Dermis microvascular lymphatic vessel endothelial cell (primary cell): ENCODE data around the gene CMTM2. TPM values are rescaled to one million over a fixed set of nuclear protein-coding genes. Genes with fewer than 3 reads are reported as not detected.
"Not testable (repeated sequence)": the region's sequence is repeated elsewhere in the genome, so short reads cannot be mapped to it uniquely, and the experiment has no call there.

ENCODE experiments used
- DNase-seq, 2 donors: peaks; one replicate each; pipeline versions ENCODE4 v3.0.0 to v3.0.0-alpha.2; 2010; ENCODE audit warnings: low read depth in 2 of 2
- total RNA-seq: library from RNA; depleted of rRNA; stranded (reverse); fragments of >200 nt; gene quantifications from 2 replicates; pipeline ENCODE4 v1.2.1, GENCODE V29; 2014

Gene CMTM2
- total RNA-seq, 1 donor from 2014 or later, result not detected

GRCh38 chr16:66630561-66631260 lies 51.4 kb downstream of the CMTM2 start:
- DNase-seq, result not testable (repeated sequence)

DNA sequence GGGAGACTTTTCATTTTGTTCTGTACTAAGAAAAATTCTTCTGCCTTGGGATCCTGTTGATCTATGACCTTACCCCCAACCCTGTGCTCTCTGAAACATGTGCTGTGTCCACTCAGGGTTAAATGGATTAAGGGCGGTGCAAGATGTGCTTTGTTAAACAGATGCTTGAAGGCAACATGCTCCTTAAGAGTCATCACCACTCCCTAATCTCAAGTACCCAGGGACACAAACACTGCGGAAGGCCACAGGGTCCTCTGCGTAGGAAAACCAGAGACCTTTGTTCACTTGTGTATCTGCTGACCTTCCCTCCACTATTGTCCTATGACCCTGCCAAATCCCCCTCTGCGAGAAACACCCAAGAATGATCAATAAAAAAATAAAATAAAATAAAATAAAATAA lies 52.3 kb downstream of the CMTM2 start:
- DNase-seq, result not testable (repeated sequence)

DNA sequence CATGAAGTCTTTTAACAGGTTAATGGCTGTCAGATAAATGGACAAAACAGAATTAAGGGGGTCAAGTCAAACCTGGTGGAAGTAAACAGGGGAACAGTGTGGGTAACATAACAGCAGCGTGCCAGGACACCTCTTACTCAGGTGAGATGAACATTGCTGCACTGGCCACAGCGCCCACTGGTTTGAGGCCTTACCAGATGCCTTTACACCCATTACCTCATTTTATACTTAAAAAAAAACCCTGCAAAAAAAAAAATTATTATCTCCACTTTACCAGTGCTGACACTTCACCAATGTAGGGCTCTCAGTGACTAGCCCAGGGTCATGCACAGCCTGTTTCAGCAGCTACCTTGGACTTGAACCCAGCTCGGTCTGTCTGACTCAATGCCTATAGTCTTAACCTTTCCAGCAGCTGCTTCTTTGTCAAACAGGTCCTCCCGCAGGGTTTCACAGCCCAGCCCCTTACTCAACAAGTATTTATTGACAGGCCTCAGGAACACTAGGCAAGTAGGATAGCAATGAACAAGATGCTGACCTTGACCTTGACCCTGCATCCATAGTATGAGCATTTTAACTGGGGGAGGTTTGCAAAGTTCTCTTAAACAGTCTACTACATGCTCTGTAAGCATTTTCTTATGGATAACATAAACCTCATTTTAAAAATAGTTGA lies 55.4 kb downstream of the CMTM2 start:
- no peak for DNase-seq

- no peak for DNase-seq
Measured at GRCh38 chr16:66635406-66635805, 56.1 kb downstream of the CMTM2 start.

DNA sequence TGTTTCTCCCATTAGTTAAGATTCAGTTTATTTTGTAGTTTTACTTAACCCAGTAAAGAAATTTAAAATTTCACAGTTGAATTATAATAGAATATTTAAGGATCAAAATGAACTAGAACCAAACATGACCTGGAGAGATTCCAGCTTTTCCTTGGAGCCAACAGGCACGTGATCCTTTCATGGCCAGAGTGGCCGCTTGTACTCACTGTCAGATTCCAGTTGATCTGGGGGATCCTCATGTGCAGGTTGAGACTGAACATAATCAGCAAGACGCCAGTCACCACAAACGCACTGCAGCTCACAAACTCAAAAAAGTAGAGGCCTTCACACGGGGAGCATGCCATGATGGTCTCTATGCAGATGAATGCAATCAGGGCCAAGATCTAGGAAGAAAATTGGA lies 56.9 kb downstream of the CMTM2 start:
- DNase-seq, result no peak

GRCh38 chr16:66637806-66638205 lies 58.5 kb downstream of the CMTM2 start:
- DNase-seq, result no peak

Other genes with a start within 250 kb of the CMTM2 start
- 263 and 363 TPM in 2 replicates for gene CDH5, start 212.8 kb upstream of the CMTM2 start, total RNA-seq
- gene BEAN1, start 152.2 kb upstream of the CMTM2 start, total RNA-seq, result 0.39 and 0.51 TPM in 2 replicates
- 25.7 and 35.4 TPM in 2 replicates for gene TK2, start 29.3 kb upstream of the CMTM2 start, total RNA-seq
- 69.7 and 84.0 TPM in 2 replicates for gene CKLF, start 26.9 kb upstream of the CMTM2 start, total RNA-seq
- gene CMTM1, start 13.0 kb upstream of the CMTM2 start, total RNA-seq, result 1.9 and 2.1 TPM in 2 replicates
- 21.8 and 35.8 TPM in 2 replicates for gene CMTM3, start 25.2 kb downstream of the CMTM2 start, total RNA-seq
- gene CMTM4, start 117.3 kb downstream of the CMTM2 start, total RNA-seq, result 9.4 and 12.4 TPM in 2 replicates
- 98.4 and 101 TPM in 2 replicates for gene DYNC1LI2, start 172.1 kb downstream of the CMTM2 start, total RNA-seq
- gene TERB1, start 222.1 kb downstream of the CMTM2 start, total RNA-seq, result under 0.01 TPM in 1 of 2 replicates, not detected in the other